Sigmoid colon (tissue), 4 donors: Measurements from ENCODE around the gene LYRM4.

Experiments used
- EP300 ChIP-seq, 4 donors: sonication (generic); formaldehyde crosslinking; IDR thresholded peaks; one replicate each; pipeline ENCODE4 v1.6.1; 2017; ENCODE audit warnings: antibody characterized with exemption in 4 of 4
- POLR2A ChIP-seq, 2 donors: fragments of 450-650 bp; IDR thresholded peaks; one replicate each; pipeline ENCODE4 v1.6.1; 2016; ENCODE audit warnings: antibody characterized with exemption in 2 of 2, mild to moderate bottlenecking in 2 of 2, moderate library complexity in 2 of 2
- POLR2AphosphoS5 ChIP-seq, 4 donors: sonication (generic); formaldehyde crosslinking; IDR thresholded peaks; one replicate each; pipeline ENCODE4 v1.6.1; 2017; ENCODE audit warnings: antibody characterized with exemption in 4 of 4
- TF ChIP-seq, protein P1 (sequence below), 4 experiments: fragments of 450-650 bp in 3 of 4; fragments of 200-600 bp in 1 of 4; IDR thresholded peaks; one replicate each; pipeline ENCODE4 v1.5.1; 2016 to 2019; ENCODE audit warnings: antibody characterized with exemption in 4 of 4, mild to moderate bottlenecking in 3 of 4, moderate library complexity in 2 of 4

DNA sequence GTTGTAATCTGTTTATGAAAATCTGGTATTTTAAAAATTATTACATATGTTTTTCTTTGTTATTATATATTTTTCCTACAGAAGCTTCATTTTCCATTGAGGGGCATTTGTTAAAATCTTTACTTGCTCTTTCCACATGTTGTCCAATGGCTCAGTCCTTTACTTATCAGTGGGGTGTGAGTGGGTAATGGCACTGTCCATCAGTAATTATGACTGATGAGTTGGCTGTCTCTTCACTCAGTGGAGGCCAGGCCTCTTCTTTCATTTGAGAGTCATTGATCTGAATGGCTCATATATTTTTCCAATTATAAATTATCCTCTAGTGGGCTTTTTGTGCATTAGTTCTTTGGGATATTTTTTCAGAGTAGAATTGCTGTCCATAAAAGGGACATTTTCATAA lies 46.3 kb upstream of the LYRM4 start:
- TF ChIP-seq POLR2A (IDR thresholded peaks at IDR 0.05) (no peak), EP300 (IDR thresholded peaks at IDR 0.05) (no peak), POLR2AphosphoS5 (IDR thresholded peaks at IDR 0.05) (no peak)
- TF ChIP-seq, protein P1, sequence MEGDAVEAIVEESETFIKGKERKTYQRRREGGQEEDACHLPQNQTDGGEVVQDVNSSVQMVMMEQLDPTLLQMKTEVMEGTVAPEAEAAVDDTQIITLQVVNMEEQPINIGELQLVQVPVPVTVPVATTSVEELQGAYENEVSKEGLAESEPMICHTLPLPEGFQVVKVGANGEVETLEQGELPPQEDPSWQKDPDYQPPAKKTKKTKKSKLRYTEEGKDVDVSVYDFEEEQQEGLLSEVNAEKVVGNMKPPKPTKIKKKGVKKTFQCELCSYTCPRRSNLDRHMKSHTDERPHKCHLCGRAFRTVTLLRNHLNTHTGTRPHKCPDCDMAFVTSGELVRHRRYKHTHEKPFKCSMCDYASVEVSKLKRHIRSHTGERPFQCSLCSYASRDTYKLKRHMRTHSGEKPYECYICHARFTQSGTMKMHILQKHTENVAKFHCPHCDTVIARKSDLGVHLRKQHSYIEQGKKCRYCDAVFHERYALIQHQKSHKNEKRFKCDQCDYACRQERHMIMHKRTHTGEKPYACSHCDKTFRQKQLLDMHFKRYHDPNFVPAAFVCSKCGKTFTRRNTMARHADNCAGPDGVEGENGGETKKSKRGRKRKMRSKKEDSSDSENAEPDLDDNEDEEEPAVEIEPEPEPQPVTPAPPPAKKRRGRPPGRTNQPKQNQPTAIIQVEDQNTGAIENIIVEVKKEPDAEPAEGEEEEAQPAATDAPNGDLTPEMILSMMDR (IDR thresholded peaks at IDR 0.05): no peak
